ENCODE results near the gene FER.
"Not testable (repeated sequence)": the region's sequence is repeated elsewhere in the genome, so short reads cannot be mapped to it uniquely, and the experiment has no call there.

FER gene

GRCh38 chr5:108748401-108749127, 867 bp downstream of the FER start:
- peak; percentile 98 for DNase-seq

- DNase-seq = no peak
These were observed 1.6 kb downstream of the FER start for GRCh38 chr5:108749128-108749861.

GRCh38 chr5:108753331-108753730, 5.6 kb downstream of the FER start:
- DNase-seq = no peak

GRCh38 chr5:108753877-108754276, 6.2 kb downstream of the FER start:
- DNase-seq = no peak

- no peak for DNase-seq
These were observed 12.8 kb downstream of the FER start for GRCh38 chr5:108760512-108760911.

- no peak for DNase-seq
These were observed 15.0 kb downstream of the FER start for GRCh38 chr5:108762660-108763059.

GRCh38 chr5:108763222-108763916, 15.7 kb downstream of the FER start:
- DNase-seq = no peak

GRCh38 chr5:108765647-108766046, 17.9 kb downstream of the FER start:
- DNase-seq = no peak

GRCh38 chr5:108766916-108767315, 19.2 kb downstream of the FER start:
- DNase-seq = not testable (repeated sequence)

- DNase-seq = no peak
These were observed 21.7 kb downstream of the FER start for GRCh38 chr5:108769352-108769751.

GRCh38 chr5:108772626-108773025, 24.9 kb downstream of the FER start:
- no peak for DNase-seq

GRCh38 chr5:108773330-108773729, 25.6 kb downstream of the FER start:
- DNase-seq = no peak

- DNase-seq = not testable (repeated sequence)
These were observed 26.4 kb downstream of the FER start for GRCh38 chr5:108774079-108774478.

- DNase-seq = not testable (repeated sequence)
These were observed 29.9 kb downstream of the FER start for GRCh38 chr5:108777582-108777981.

GRCh38 chr5:108784577-108784976, 36.9 kb downstream of the FER start:
- DNase-seq = not testable (repeated sequence)

- no peak for DNase-seq
These were observed 39.2 kb downstream of the FER start for GRCh38 chr5:108786806-108787483.

GRCh38 chr5:108788142-108788541, 40.4 kb downstream of the FER start:
- DNase-seq = no peak

- no peak for DNase-seq
These were observed 45.5 kb downstream of the FER start for GRCh38 chr5:108793207-108793606.

- not testable (repeated sequence) for DNase-seq
These were observed 46.7 kb downstream of the FER start for GRCh38 chr5:108794349-108794748.

GRCh38 chr5:108797396-108797795, 49.7 kb downstream of the FER start:
- DNase-seq = no peak

GRCh38 chr5:108797986-108798385, 50.3 kb downstream of the FER start:
- DNase-seq = no peak

GRCh38 chr5:108798513-108799265, 51.0 kb downstream of the FER start:
- DNase-seq = no peak

All from GDM1 (cell line).